Measurements from ENCODE around the gene ADAM22.

ADAM22 gene

GRCh38 chr7:88200261-88200660 is 266.2 kb downstream of the ADAM22 start:
- H3K4me3 ChIP-seq (ENCODE audit: low read depth, low read length): no peak overlapping the region
- ChIA-PET CTCF (no interaction called here), POLR2A (no interaction called here)
- no peak for TF ChIP-seq CTCF (IDR thresholded peaks at IDR 0.05; ENCODE audit: insufficient read depth, low read length, missing control alignments)
- DNase-seq (ENCODE audit: low read depth, low spot score): no peak

DNA sequence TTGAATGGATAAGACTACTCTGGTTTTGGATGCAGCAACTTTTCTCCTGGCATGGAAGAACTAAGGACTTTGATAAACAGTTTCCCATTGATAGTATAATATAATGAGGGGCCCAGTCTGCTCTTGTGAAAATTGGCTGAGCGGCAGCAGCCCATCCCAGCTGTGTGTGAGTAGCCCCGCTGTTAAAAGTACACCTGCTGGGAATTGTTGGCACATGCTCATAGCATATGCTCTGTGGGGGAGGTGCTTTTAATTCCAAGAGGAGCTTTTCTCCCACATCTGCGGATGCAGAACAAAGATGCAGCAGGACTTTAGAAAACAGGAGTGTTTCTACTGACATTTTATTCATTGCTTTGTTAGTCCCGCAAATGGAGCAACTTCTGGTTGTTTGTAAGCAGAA is 266.7 kb downstream of the ADAM22 start:
- TF ChIP-seq CTCF (IDR thresholded peaks at IDR 0.05; ENCODE audit: insufficient read depth, low read length, missing control alignments): no peak
- CTCF ChIA-PET: no interaction called here
- POLR2A ChIA-PET: no interaction called here
- no peak for DNase-seq (ENCODE audit: low read depth, low spot score)
- no peak overlapping the region for H3K4me3 ChIP-seq (ENCODE audit: low read depth, low read length)

GRCh38 chr7:88201305-88201704 is 267.3 kb downstream of the ADAM22 start:
- H3K4me3 ChIP-seq (ENCODE audit: low read depth, low read length): no peak overlapping the region
- CTCF ChIA-PET: no interaction called here
- no peak for DNase-seq (ENCODE audit: low read depth, low spot score)
- TF ChIP-seq CTCF (IDR thresholded peaks at IDR 0.05; ENCODE audit: insufficient read depth, low read length, missing control alignments): no peak
- POLR2A ChIA-PET: no interaction called here

DNA sequence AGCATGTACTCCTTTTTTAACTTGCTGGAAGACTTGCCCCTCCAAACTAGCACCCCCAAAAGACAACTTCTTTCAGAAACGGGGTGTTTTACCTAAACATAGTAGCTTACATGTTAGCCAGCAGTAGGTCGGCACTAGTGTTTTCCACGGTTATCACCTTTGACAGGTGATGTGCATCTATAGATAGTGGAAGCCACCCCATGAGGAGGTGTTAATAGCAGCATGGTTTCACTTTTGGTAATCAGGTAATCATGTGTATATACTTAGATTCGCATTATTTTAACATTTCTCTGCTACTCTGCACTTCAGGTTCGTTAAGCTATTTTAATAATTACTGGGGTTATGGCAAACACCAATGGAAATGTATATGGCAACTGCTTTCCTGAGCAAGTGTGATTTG is 268.2 kb downstream of the ADAM22 start:
- CTCF ChIA-PET: interaction anchor here (1.5 kb wide), 1 partner anchor 18 kb away, joined by 6 read pairs; the partner anchor contains the start of gene SRI
- H3K4me3 ChIP-seq (ENCODE audit: low read depth, low read length): no peak overlapping the region
- POLR2A ChIA-PET: no interaction called here
- TF ChIP-seq CTCF (IDR thresholded peaks at IDR 0.05; ENCODE audit: insufficient read depth, low read length, missing control alignments): no peak
- DNase-seq (ENCODE audit: low read depth, low spot score): no peak

GRCh38 chr7:88202799-88203198 is 268.7 kb downstream of the ADAM22 start:
- no peak for DNase-seq (ENCODE audit: low read depth, low spot score)
- POLR2A ChIA-PET: no interaction called here
- no peak overlapping the region for H3K4me3 ChIP-seq (ENCODE audit: low read depth, low read length)
- TF ChIP-seq CTCF (IDR thresholded peaks at IDR 0.05; ENCODE audit: insufficient read depth, low read length, missing control alignments): no peak
- CTCF ChIA-PET: interaction anchor here (1.4 to 1.5 kb wide), 2 partner anchors 18 to 33 kb away, joined by 3 to 6 read pairs; partner anchors contain the start of gene SRI

GRCh38 chr7:88203401-88203800 is 269.4 kb downstream of the ADAM22 start:
- H3K4me3 ChIP-seq (ENCODE audit: low read depth, low read length): no peak overlapping the region
- TF ChIP-seq CTCF (IDR thresholded peaks at IDR 0.05; ENCODE audit: insufficient read depth, low read length, missing control alignments): no peak
- no peak for DNase-seq (ENCODE audit: low read depth, low spot score)
- CTCF ChIA-PET: interaction anchor here (1.4 to 1.5 kb wide), 2 partner anchors 17 to 34 kb away, joined by 3 to 6 read pairs; partner anchors contain the start of gene SRI
- POLR2A ChIA-PET: no interaction called here
